GM06990 (cell line): ENCODE measurements around the gene ARHGAP33.

Experiments
- DNase-seq: peaks from one replicate; pipeline ENCODE4 v3.0.0-alpha.2; 2011; ENCODE audit not compliant: insufficient read length; ENCODE audit errors: extremely low read depth
- H3K27me3 ChIP-seq: replicated peaks from 2 replicates; pipeline ENCODE4 v1.6.0; 2011; ENCODE audit warnings: low read length; ENCODE audit not compliant: control insufficient read depth, insufficient read depth
- H3K36me3 ChIP-seq: 2 replicates; pipeline ENCODE4 v1.5.1; 2011; ENCODE audit warnings: low read length; ENCODE audit not compliant: control insufficient read depth, insufficient read depth
- H3K4me3 ChIP-seq: replicated peaks from 2 replicates; pipeline ENCODE4 v1.5.1; 2011; ENCODE audit warnings: low read depth, mild to moderate bottlenecking, control low read depth, low read length
- CTCF ChIP-seq: IDR thresholded peaks from 2 replicates; pipeline ENCODE4 v1.5.1; 2011; ENCODE audit warnings: low read length, control low read depth, mild to moderate bottlenecking, inconsistent platforms; ENCODE audit not compliant: insufficient read depth, poor library complexity, severe bottlenecking

Gene ARHGAP33

GRCh38 chr19:35743640-35744429, 31.5 kb upstream of the ARHGAP33 start:
- H3K36me3 ChIP-seq, result peaks cover 3% of the 10 kb centered on the region; the same call in 1 of the 2 replicates
- H3K4me3 ChIP-seq, result peak overlapping the region; percentile 83
- no peaks in the 10 kb centered on the region for H3K27me3 ChIP-seq
- no peak for DNase-seq
- no peak for TF ChIP-seq CTCF

GRCh38 chr19:35744430-35745327, 30.7 kb upstream of the ARHGAP33 start:
- H3K4me3 ChIP-seq, result peak overlapping the region; percentile 83
- TF ChIP-seq CTCF, result peak; percentile 41
- H3K36me3 ChIP-seq, result no peaks in the 10 kb centered on the region
- DNase-seq, result peak; percentile 90
- H3K27me3 ChIP-seq, result no peaks in the 10 kb centered on the region

- no peaks in the 10 kb centered on the region for H3K36me3 ChIP-seq
- DNase-seq, result peak; percentile 100
- peak within 1 kb of the TSS; percentile 83 for H3K4me3 ChIP-seq
- no peaks in the 10 kb centered on the region for H3K27me3 ChIP-seq
- no peak for TF ChIP-seq CTCF
Measured at GRCh38 chr19:35745328-35746086, 29.9 kb upstream of the ARHGAP33 start, which contains the start of the genes PSENEN and U2AF1L4. PSENEN (plus strand) TSS chr19:35745651; CDS start chr19:35745931, 280 bp downstream. U2AF1L4 (minus strand) TSS chr19:35745418; CDS start chr19:35745391, 27 bp downstream.

- no peak for TF ChIP-seq CTCF
- no peak for DNase-seq
- H3K36me3 ChIP-seq, result no peaks in the 10 kb centered on the region
- no peaks in the 10 kb centered on the region for H3K27me3 ChIP-seq
- peak overlapping the region; percentile 67 for H3K4me3 ChIP-seq
Measured at GRCh38 chr19:35746087-35746462, 29.3 kb upstream of the ARHGAP33 start.

GRCh38 chr19:35746531-35746930, 28.8 kb upstream of the ARHGAP33 start:
- TF ChIP-seq CTCF, result no peak
- H3K36me3 ChIP-seq, result no peaks in the 10 kb centered on the region
- DNase-seq, result no peak
- H3K27me3 ChIP-seq, result no peaks in the 10 kb centered on the region
- H3K4me3 ChIP-seq, result peak overlapping the region; percentile 67
